Activated naive CD8-positive, alpha-beta T cell treated with anti-CD3 and anti-CD28 coated beads for 36 hours (primary cell): ENCODE data around the gene CDCA8. TPM values are rescaled to one million over a fixed set of nuclear protein-coding genes. Genes with fewer than 3 reads are reported as not detected.
"Not testable (repeated sequence)": the region's sequence is repeated elsewhere in the genome, so short reads cannot be mapped to it uniquely, and the experiment has no call there.

ENCODE experiments used
- DNase-seq: peaks from one replicate; pipeline ENCODE4 v3.0.0; 2021
- H3K27ac Mint-ChIP-seq: one replicate; pipeline ENCODE4 v1.8.0; 2022; ENCODE audit warnings: mild to moderate bottlenecking, moderate library complexity, mixed read lengths
- H3K27me3 Mint-ChIP-seq: one replicate; pipeline ENCODE4 v1.8.0; 2022; ENCODE audit warnings: mild to moderate bottlenecking, mixed read lengths
- H3K36me3 Mint-ChIP-seq: one replicate; pipeline ENCODE4 v1.8.0; 2021; ENCODE audit warnings: mild to moderate bottlenecking, mixed read lengths
- H3K4me1 Mint-ChIP-seq: one replicate; pipeline ENCODE4 v1.8.0; 2021; ENCODE audit warnings: mixed read lengths
- H3K4me3 Mint-ChIP-seq: one replicate; pipeline ENCODE4 v1.8.0; 2022; ENCODE audit warnings: mild to moderate bottlenecking, moderate library complexity, mixed read lengths
- H3K9me3 Mint-ChIP-seq: one replicate; pipeline ENCODE4 v1.8.0; 2022; ENCODE audit warnings: mixed read lengths
- total RNA-seq, 2 experiments: library from RNA; stranded (reverse); gene quantifications; one replicate each; pipeline ENCODE4 v1.2.3, GENCODE V29; 2021

Gene CDCA8
- total RNA-seq, 2 experiments from 2014 or later: 60.7 to 61.9 TPM

GRCh38 chr1:37731312-37732019 is 39.1 kb downstream of the CDCA8 start:
- Mint-ChIP-seq H3K27ac (no peak overlapping the region), H3K9me3 (no peaks in the 10 kb centered on the region), H3K27me3 (peaks cover 53% of the 10 kb centered on the region), H3K4me3 (no peak overlapping the region), H3K36me3 (no peaks in the 10 kb centered on the region), H3K4me1 (peaks cover 2% of the 10 kb centered on the region)
- DNase-seq: no peak

GRCh38 chr1:37732111-37732780 is 39.9 kb downstream of the CDCA8 start:
- DNase-seq: no peak
- Mint-ChIP-seq H3K27me3 (peaks cover 56% of the 10 kb centered on the region), H3K36me3 (no peaks in the 10 kb centered on the region), H3K27ac (no peak overlapping the region), H3K4me1 (peaks cover 2% of the 10 kb centered on the region), H3K9me3 (no peaks in the 10 kb centered on the region), H3K4me3 (no peak overlapping the region)

GRCh38 chr1:37734629-37735591 is 42.6 kb downstream of the CDCA8 start:
- Mint-ChIP-seq H3K4me3 (no peak overlapping the region), H3K36me3 (no peaks in the 10 kb centered on the region), H3K4me1 (peaks cover 2% of the 10 kb centered on the region), H3K27me3 (peaks cover 53% of the 10 kb centered on the region), H3K9me3 (no peaks in the 10 kb centered on the region), H3K27ac (no peak overlapping the region)
- DNase-seq: no peak

GRCh38 chr1:37737975-37738374 is 45.7 kb downstream of the CDCA8 start:
- not testable (repeated sequence) for H3K9me3 Mint-ChIP-seq, H3K4me1 Mint-ChIP-seq, H3K27ac Mint-ChIP-seq, H3K4me3 Mint-ChIP-seq, H3K36me3 Mint-ChIP-seq, DNase-seq
- H3K27me3 Mint-ChIP-seq: peaks cover 64% of the 10 kb centered on the region

- H3K4me1 Mint-ChIP-seq, H3K4me3 Mint-ChIP-seq, H3K9me3 Mint-ChIP-seq, H3K27ac Mint-ChIP-seq, H3K36me3 Mint-ChIP-seq, DNase-seq: not testable (repeated sequence)
- peaks cover 62% of the 10 kb centered on the region for H3K27me3 Mint-ChIP-seq
Observed at GRCh38 chr1:37738619-37739018, 46.3 kb downstream of the CDCA8 start.

- no peak for DNase-seq
- H3K27me3 Mint-ChIP-seq: peaks cover 58% of the 10 kb centered on the region
- no peak overlapping the region for H3K4me3 Mint-ChIP-seq
- H3K9me3 Mint-ChIP-seq: no peaks in the 10 kb centered on the region
- H3K4me1 Mint-ChIP-seq: peaks cover 2% of the 10 kb centered on the region
- no peak overlapping the region for H3K27ac Mint-ChIP-seq
- no peaks in the 10 kb centered on the region for H3K36me3 Mint-ChIP-seq
Observed at GRCh38 chr1:37739222-37739621, 46.9 kb downstream of the CDCA8 start.

GRCh38 chr1:37741130-37741529 is 48.8 kb downstream of the CDCA8 start:
- DNase-seq: no peak
- peaks cover 48% of the 10 kb centered on the region for H3K27me3 Mint-ChIP-seq
- no peaks in the 10 kb centered on the region for H3K36me3 Mint-ChIP-seq
- H3K27ac Mint-ChIP-seq: no peak overlapping the region
- H3K4me3 Mint-ChIP-seq: no peak overlapping the region
- H3K4me1 Mint-ChIP-seq: no peaks in the 10 kb centered on the region
- H3K9me3 Mint-ChIP-seq: no peaks in the 10 kb centered on the region

GRCh38 chr1:37741662-37742061 is 49.3 kb downstream of the CDCA8 start:
- no peak for DNase-seq
- Mint-ChIP-seq H3K4me3 (no peak overlapping the region), H3K36me3 (no peaks in the 10 kb centered on the region), H3K27ac (no peak overlapping the region), H3K4me1 (no peaks in the 10 kb centered on the region), H3K27me3 (peaks cover 49% of the 10 kb centered on the region), H3K9me3 (peaks cover 1% of the 10 kb centered on the region)

GRCh38 chr1:37746806-37747205 is 54.5 kb downstream of the CDCA8 start:
- H3K9me3 Mint-ChIP-seq: peaks cover 3% of the 10 kb centered on the region
- H3K4me1 Mint-ChIP-seq: peaks cover under 1% of the 10 kb centered on the region
- DNase-seq: no peak
- no peak overlapping the region for H3K27ac Mint-ChIP-seq
- H3K4me3 Mint-ChIP-seq: no peak overlapping the region
- no peaks in the 10 kb centered on the region for H3K36me3 Mint-ChIP-seq
- H3K27me3 Mint-ChIP-seq: peaks cover 61% of the 10 kb centered on the region

GRCh38 chr1:37748565-37748964 is 56.2 kb downstream of the CDCA8 start:
- Mint-ChIP-seq H3K27ac (no peak overlapping the region), H3K4me3 (no peak overlapping the region), H3K9me3 (peaks cover 3% of the 10 kb centered on the region), H3K36me3 (no peaks in the 10 kb centered on the region), H3K4me1 (peaks cover 8% of the 10 kb centered on the region), H3K27me3 (peaks cover 62% of the 10 kb centered on the region)
- no peak for DNase-seq

GRCh38 chr1:37752213-37752582 is 59.9 kb downstream of the CDCA8 start:
- Mint-ChIP-seq H3K27me3 (peaks cover 67% of the 10 kb centered on the region), H3K9me3 (no peaks in the 10 kb centered on the region), H3K27ac (no peak overlapping the region), H3K36me3 (no peaks in the 10 kb centered on the region), H3K4me3 (peak overlapping the region; percentile 34), H3K4me1 (peaks cover 18% of the 10 kb centered on the region)
- DNase-seq: no peak

- H3K27me3 Mint-ChIP-seq: peaks cover 67% of the 10 kb centered on the region
- no peaks in the 10 kb centered on the region for H3K9me3 Mint-ChIP-seq
- peak; percentile 19 for DNase-seq
- no peaks in the 10 kb centered on the region for H3K36me3 Mint-ChIP-seq
- H3K27ac Mint-ChIP-seq: no peak overlapping the region
- H3K4me1 Mint-ChIP-seq: peaks cover 18% of the 10 kb centered on the region
- H3K4me3 Mint-ChIP-seq: peak overlapping the region; percentile 43
Observed at GRCh38 chr1:37752583-37753471, 60.5 kb downstream of the CDCA8 start.

- peaks cover 18% of the 10 kb centered on the region for H3K4me1 Mint-ChIP-seq
- H3K27ac Mint-ChIP-seq: no peak overlapping the region
- no peaks in the 10 kb centered on the region for H3K36me3 Mint-ChIP-seq
- H3K27me3 Mint-ChIP-seq: peaks cover 62% of the 10 kb centered on the region
- no peak for DNase-seq
- peak overlapping the region; percentile 43 for H3K4me3 Mint-ChIP-seq
- H3K9me3 Mint-ChIP-seq: no peaks in the 10 kb centered on the region
Observed at GRCh38 chr1:37753473-37754321, 61.4 kb downstream of the CDCA8 start.

GRCh38 chr1:37755290-37755689 is 63.0 kb downstream of the CDCA8 start:
- H3K27ac Mint-ChIP-seq: no peak overlapping the region
- DNase-seq: peak; percentile 33
- no peaks in the 10 kb centered on the region for H3K9me3 Mint-ChIP-seq
- H3K4me3 Mint-ChIP-seq: no peak overlapping the region
- peaks cover 48% of the 10 kb centered on the region for H3K27me3 Mint-ChIP-seq
- H3K4me1 Mint-ChIP-seq: peaks cover 18% of the 10 kb centered on the region
- no peaks in the 10 kb centered on the region for H3K36me3 Mint-ChIP-seq
